Heart right ventricle (tissue), 16 donors: ENCODE measurements around the gene MAD1L1. TPM values are rescaled to one million over a fixed set of nuclear protein-coding genes. Genes with fewer than 3 reads are reported as not detected.

Experiments used
- ATAC-seq, 8 donors: fragments of 200-7000 bp; cut with Tn5 transposase; one replicate each; pipeline ENCODE4 v1.9.1; 2020; ENCODE audit warnings: mild to moderate bottlenecking in 8 of 8, moderate library complexity in 8 of 8, moderate number of reproducible peaks in 1 of 8
- DNase-seq, 2 donors: peaks; one replicate each; pipeline ENCODE4 v3.0.0-alpha.2; 2020
- H3K27ac ChIP-seq, 10 donors: fragments of 200-600 bp; sonication (generic) in 2 of 10; one replicate each; pipeline versions ENCODE4 v1.5.0 to v1.8.0; 2020 to 2022; ENCODE audit warnings: mild to moderate bottlenecking in 3 of 10
- H3K27me3 ChIP-seq, 7 donors: fragments of 200-600 bp; one replicate each; pipeline ENCODE4 v1.8.0; 2021 to 2022; ENCODE audit warnings: mild to moderate bottlenecking in 2 of 7
- H3K36me3 ChIP-seq, 9 donors: fragments of 200-600 bp; sonication (generic) in 1 of 9; one replicate each; pipeline versions ENCODE4 v1.5.0 to v1.8.0; 2020 to 2022; ENCODE audit warnings: mild to moderate bottlenecking in 2 of 9
- H3K4me1 ChIP-seq, 9 donors: fragments of 200-600 bp; sonication (generic) in 1 of 9; one replicate each; pipeline versions ENCODE4 v1.5.0 to v1.8.0; 2020 to 2022; ENCODE audit warnings: mild to moderate bottlenecking in 4 of 9
- H3K4me3 ChIP-seq, 10 donors: fragments of 200-600 bp; sonication (generic) in 2 of 10; one replicate each; pipeline versions ENCODE4 v1.5.0 to v1.8.0; 2020 to 2022; ENCODE audit warnings: mild to moderate bottlenecking in 7 of 10, moderate library complexity in 2 of 10
- H3K9me3 ChIP-seq, 11 donors: fragments of 200-600 bp in 10 of 11; sonication (generic) in 2 of 11; one replicate each; pipeline versions ENCODE4 v1.5.0 to v1.8.0; 2013 to 2022; ENCODE audit warnings: mild to moderate bottlenecking in 2 of 11, control low read depth in 1 of 11, moderate library complexity in 1 of 11
- WGBS, 2 donors: extraction: QIAGEN DNeasy Blood & Tissue Kit; methylation state at CpG; one replicate each; pipeline ENCODE4 v1.1.7; 2013; ENCODE audit warnings: inconsistent platforms in 1 of 2; 5-methylcytosine and 5-hydroxymethylcytosine counted together
- intact Hi-C, 10 donors: fragments of 100-400 bp; cut with DNase I; formaldehyde crosslinking; loops; one replicate each; pipeline versions ENCODE4 v1.11.1 to v1.14.2; 2022
- polyA plus RNA-seq, 2 donors: library from polyadenylated mRNA; stranded (reverse); fragments of 200-250 nt; gene quantifications; one replicate each; pipeline ENCODE4 v1.2.3, GENCODE V29; 2013
- total RNA-seq, 10 donors: library from RNA; stranded (reverse); fragmentation: NEBNext Ultra II Directional in 3 of 10; extraction: Animal tissue kit (Norgen Biotek cat#: 25700) in 3 of 10; gene quantifications; one replicate each; pipeline versions ENCODE4 v1.2.1 to v1.2.4, GENCODE V29; 2021 to 2023
- TF ChIP-seq, protein P1 (sequence below), 9 donors: fragments of 200-600 bp; sonication (generic) in 2 of 9; IDR thresholded peaks; one replicate each; pipeline versions ENCODE4 v1.5.0 to v1.8.0; 2021 to 2022; ENCODE audit warnings: antibody characterized with exemption in 9 of 9, mild to moderate bottlenecking in 5 of 9, moderate library complexity in 1 of 9
- donor health status: Arrhythmogenic right ventricular cardiomyopathy.
- donor health status: ischemic (EF 13 %, LVEDD 7.1; RV severe dilation, severe dysfunction).
- donor health status: healthy with polysubstance abuse.
- donor health status: DM: no; HTN: yes; CAD: no.
- donor health status: DM: no; HTN: no; CAD: no.
- donor health status: ischemic (EF 25% LVEDD 6.9; RV normal size, moderate dysfunction).
- donor health status: ischemic (EF 25% LVEDD 5.7; RV mildly dilated, moderate dysfunction).
- donor health status: healthy.
- donor health status: DM: yes; HTN: yes; CAD: no.
- donor health status: Ischemic cardiomyopathy.
- donor health status: ischemic (EF 35%, LVEDD 5.7; RV mildly dilated, moderate dysfunction).
- donor health status: nonischemic (EF 11% LVEDD 7.7; RV severe dilation, severe dysfunction).
- donor health status: DM: yes; HTN: yes; CAD: no.
- donor health status: PGD.
- donor health status: ischemic (EF 29% LVEDD 5.4; RV normal size, mild dysfunction).
- donor health status: nonischemic (EF 23%, LVEDD 6.1; RV moderate dilation, normal function).

The MAD1L1 gene
- total and polyA plus RNA-seq, 12 donors, result 13.8 to 46.8 (median 20.2) TPM

DNA sequence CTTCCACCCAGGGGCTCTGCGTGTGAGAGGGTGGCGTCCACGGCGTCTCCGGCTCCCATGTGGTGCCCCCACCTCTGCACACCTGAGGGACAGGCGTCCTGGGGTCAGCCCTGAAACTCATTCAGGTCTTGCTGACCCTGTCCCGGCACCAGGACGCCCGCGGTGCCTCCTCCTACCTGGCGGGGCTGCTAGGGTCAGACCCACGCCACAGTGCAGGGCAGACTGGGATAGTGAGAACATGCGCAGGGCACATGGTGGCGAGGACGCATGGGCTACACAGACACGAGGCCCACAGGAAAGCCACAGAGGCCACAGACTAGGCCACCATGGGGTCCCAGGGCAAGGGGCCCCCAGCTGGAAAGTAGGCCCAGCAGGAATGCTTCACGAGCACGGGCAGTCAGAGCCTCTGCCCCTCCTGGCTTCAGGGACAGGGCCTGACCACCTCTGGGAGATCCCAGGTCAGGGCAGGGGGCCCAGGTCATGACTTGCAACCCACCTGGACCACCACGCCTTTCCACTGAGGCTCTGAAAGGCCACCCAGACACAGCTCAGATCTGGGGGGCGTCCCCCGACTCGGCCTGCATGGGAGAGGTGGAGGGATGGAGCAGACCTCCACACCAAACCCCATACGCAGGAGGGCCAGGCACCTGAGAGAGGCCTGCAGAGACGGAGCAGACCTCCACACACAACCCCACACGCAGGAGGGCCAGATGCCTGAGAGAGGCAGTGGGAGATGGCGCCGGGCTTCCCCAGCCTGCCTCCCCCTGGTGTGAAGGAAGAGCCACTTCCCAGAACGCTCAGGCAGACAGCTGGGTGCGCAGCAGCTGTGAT is 374.1 kb downstream of the MAD1L1 start:
- peak in 1 of 2 donors; percentile 7 for DNase-seq
- H3K36me3 ChIP-seq, result no peaks in the 10 kb centered on the region
- no peak for ATAC-seq
- no peak overlapping the region for H3K27ac ChIP-seq
- no peaks in the 10 kb centered on the region for H3K9me3 ChIP-seq
- H3K4me1 ChIP-seq, result no peaks in the 10 kb centered on the region
- H3K4me3 ChIP-seq, result no peak overlapping the region
- 96% methylated on average over 29 of the region's 29 CpGs for WGBS, 2 donors
- TF ChIP-seq, protein P1, sequence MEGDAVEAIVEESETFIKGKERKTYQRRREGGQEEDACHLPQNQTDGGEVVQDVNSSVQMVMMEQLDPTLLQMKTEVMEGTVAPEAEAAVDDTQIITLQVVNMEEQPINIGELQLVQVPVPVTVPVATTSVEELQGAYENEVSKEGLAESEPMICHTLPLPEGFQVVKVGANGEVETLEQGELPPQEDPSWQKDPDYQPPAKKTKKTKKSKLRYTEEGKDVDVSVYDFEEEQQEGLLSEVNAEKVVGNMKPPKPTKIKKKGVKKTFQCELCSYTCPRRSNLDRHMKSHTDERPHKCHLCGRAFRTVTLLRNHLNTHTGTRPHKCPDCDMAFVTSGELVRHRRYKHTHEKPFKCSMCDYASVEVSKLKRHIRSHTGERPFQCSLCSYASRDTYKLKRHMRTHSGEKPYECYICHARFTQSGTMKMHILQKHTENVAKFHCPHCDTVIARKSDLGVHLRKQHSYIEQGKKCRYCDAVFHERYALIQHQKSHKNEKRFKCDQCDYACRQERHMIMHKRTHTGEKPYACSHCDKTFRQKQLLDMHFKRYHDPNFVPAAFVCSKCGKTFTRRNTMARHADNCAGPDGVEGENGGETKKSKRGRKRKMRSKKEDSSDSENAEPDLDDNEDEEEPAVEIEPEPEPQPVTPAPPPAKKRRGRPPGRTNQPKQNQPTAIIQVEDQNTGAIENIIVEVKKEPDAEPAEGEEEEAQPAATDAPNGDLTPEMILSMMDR (IDR thresholded peaks at IDR 0.05), result no peak
- no peaks in the 10 kb centered on the region for H3K27me3 ChIP-seq
- intact Hi-C loops, result no loop called here

- Histone ChIP-seq H3K4me1 (no peaks in the 10 kb centered on the region), H3K4me3 (no peak overlapping the region), H3K9me3 (no peaks in the 10 kb centered on the region), H3K36me3 (no peaks in the 10 kb centered on the region), H3K27ac (no peak overlapping the region), H3K27me3 (no peaks in the 10 kb centered on the region)
- WGBS, 2 donors, result 96 to 97% methylated on average over 27 of the region's 27 CpGs
- TF ChIP-seq, protein P1 (IDR thresholded peaks at IDR 0.05), result no peak
- DNase-seq, result peak in 1 of 2 donors; percentile 7
- intact Hi-C loops, result no loop called here
- no peak for ATAC-seq
These were observed 375.0 kb downstream of the MAD1L1 start for GRCh38 chr7:1857487-1858421.

GRCh38 chr7:1856888-1857441 is 375.8 kb downstream of the MAD1L1 start:
- TF ChIP-seq, protein P1 (IDR thresholded peaks at IDR 0.05), result no peak
- H3K4me3 ChIP-seq, result no peak overlapping the region
- ATAC-seq, result no peak
- no peaks in the 10 kb centered on the region for H3K9me3 ChIP-seq
- no peak overlapping the region for H3K27ac ChIP-seq
- DNase-seq, result peak in 1 of 2 donors; percentile 10
- WGBS, 2 donors, result 86 to 88% methylated on average over 21 to 24 of the region's 24 CpGs
- intact Hi-C loops, result no loop called here
- no peaks in the 10 kb centered on the region for H3K27me3 ChIP-seq
- H3K4me1 ChIP-seq, result no peaks in the 10 kb centered on the region
- no peaks in the 10 kb centered on the region for H3K36me3 ChIP-seq
